Stimulated activated CD8-positive, alpha-beta memory T cell treated with anti-CD3 and anti-CD28 coated beads, Interleukin-12 subunit alpha, Interleukin-12 subunit beta, amount 100 ng/mL, for 1 hour (primary cell): ENCODE data around the gene TUBA4B.
"Not testable (repeated sequence)": the region's sequence is repeated elsewhere in the genome, so short reads cannot be mapped to it uniquely, and the experiment has no call there.

Experiments
- DNase-seq: peaks from one replicate; pipeline ENCODE4 v3.0.0-alpha.2; 2020; ENCODE audit warnings: low read depth

Gene TUBA4B

DNA sequence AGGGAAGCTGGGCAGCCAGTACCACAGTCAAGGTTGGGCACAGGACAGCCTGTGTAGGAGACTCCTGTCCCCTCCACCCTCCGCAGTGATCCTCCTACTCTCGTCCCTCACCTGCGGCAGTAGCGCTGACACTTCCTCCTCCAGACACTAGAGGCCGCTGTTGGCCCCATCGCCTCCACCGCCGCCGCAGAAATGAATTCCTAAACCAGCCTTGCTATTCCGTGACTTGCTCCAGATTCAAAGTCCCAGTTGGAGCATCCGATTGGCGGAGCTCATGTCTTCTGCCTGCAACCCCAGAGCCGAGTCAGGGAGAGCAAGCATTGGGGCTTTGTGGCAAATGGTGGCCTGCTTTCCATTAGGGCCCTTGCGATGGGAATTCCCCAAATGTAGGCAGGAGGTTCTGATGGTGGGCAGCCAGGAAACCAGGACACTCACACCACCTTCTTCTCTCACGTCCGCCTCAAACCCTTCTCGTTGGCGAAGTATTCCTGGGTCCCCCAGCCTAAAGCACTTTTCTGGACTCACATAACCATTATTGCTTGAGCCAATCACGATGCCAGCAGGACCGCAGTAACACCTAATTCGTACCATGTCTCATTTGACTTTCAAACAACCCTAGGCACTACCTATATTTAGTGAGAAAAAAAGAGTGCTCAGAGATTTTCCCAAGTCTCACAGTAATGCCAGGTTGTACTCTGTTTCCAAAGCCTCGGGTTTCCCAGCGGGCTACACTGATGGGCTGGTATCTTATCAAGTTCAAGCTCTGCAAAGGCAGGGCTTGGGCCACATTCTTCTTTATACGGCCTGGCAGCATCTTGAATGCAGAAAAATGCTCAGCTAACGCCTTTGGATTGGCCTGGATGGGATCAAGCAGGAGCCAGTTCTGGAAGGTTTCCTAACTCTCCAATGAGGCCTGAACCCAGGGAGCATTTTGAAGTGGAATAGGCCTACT is 24.9 kb downstream of the TUBA4B start:
- peak; percentile 58 for DNase-seq

DNA sequence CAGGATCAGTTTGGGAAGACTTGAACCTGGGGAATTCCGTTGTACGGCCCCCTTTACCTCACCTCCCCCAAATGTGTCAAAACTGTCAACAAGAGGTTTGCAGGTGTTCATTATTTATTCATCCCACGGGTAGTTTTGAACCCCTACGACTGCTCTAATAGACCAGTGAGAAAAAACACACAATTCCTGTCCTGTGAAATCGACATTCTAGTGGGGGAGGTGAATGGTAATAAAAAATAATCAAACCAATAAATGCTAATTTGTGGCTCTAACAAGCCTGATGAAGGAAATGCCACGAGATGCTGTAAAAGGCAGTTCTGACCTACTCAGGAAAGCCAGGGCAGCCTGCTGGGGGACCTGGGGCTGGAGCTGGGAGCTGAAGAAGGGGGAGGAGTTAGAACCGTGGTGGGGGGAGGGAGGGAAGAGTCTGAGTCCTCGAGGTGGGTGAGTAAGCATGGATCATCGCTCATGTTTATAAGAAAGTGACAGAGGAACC is 25.7 kb downstream of the TUBA4B start:
- DNase-seq = no peak

DNA sequence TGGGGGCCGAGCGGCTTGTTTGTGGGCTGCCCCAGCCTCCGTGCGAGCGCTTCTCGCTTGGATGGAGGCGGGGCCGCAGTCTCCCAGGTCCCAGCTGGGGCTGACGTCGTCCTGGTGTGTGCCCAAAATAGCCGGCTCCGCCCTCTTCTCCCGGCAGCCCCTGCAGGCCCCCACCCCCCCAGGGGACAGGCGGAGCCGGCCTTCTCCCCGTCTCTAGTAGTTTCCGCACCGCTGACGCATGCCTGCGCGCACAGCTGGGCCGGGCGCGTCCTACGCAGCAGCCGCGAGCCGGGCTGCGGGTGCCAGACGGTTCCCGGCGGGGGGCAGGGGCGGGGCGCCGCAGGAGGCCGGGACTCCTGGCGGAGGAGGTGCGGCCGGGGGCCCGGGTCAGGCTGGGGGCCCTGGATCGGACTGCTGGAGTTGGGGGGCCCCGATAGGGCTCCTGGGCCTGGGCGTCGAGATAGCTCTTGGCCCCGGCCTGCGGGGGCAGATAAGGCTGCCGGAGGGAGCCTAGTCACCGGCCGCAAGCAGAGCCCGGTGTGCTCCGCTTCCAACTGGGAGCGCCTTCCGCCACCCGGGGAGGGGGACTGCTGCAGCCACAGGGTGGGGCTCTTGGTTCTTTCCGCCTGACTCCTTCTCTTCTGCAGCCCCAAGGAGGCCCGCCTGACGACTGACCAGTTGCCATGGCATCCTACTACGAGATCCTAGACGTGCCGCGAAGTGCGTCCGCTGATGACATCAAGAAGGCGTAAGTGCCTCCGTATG is 26.3 kb downstream of the TUBA4B start, which contains the start of gene DNAJB2:
DNAJB2 (plus strand) TSS at position 216 of the 765 bp plus-strand sequence; CDS start at position 684, 468 bp downstream.
- peak; percentile 98 for DNase-seq

DNA sequence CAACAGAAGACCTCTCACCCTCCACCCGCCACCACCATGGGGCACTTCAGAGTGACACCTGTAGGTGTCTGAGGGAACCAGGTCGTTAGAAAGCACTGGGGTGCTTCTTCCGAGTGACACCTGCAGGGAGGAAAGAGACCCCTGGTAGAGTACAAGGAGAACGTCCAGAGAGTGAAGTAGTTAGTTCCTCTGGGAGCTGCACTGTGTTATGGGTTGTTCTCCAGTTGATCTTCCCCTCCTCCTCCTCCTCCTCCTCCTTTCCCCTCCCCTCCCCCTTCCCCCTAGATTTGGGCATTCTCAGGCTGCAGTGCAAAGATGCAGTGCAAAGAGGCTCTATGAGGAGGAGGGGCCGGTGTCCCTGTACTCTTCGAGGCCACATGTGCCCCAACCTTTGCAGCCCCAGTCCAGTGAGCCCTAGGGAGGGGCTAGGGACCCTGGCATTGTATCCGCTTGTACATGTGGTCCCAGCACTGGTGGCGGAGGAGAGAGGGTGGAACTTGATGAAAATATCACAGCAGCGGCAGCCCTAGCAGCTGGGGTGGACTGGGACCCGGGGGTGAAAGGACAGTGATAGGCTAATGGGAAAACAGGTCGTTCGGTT is 27.0 kb downstream of the TUBA4B start:
- no peak for DNase-seq

DNA sequence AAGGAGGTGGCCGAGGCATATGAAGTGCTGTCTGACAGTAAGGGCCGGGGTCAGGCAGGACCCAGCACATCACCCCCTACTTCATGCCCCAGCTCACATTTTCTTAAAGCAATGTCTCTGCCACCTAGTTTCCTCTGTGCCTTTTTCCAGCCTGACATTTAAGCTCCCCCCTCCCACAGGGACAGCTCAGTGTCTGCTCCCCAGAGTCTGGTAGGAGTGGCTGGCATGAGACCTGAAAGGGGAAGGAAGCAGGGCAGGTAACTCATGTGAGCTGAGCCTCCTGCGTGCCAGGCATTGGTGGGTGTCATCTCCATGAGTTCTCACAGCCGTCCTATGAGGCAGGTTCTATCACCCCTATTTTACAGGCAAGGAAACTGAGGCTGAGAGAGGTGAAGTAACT is 27.6 kb downstream of the TUBA4B start:
- no peak for DNase-seq

DNA sequence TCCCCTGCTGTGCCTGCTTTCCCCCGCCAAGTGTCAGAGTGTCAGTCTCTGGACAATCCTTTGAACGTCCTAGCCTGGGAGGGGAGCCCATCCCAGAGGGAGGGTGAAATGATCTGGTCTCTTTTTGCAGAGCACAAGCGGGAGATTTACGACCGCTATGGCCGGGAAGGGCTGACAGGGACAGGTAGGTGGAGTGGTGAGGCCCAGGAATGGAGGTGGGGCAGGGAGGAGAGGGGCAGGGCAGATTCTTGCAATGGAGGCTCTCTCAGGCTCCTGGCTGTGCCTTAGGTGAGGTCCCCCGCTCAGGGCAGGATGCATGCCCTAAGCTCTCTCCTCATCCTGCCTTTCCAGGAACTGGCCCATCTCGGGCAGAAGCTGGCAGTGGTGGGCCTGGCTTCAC is 28.5 kb downstream of the TUBA4B start:
- DNase-seq = no peak

DNA sequence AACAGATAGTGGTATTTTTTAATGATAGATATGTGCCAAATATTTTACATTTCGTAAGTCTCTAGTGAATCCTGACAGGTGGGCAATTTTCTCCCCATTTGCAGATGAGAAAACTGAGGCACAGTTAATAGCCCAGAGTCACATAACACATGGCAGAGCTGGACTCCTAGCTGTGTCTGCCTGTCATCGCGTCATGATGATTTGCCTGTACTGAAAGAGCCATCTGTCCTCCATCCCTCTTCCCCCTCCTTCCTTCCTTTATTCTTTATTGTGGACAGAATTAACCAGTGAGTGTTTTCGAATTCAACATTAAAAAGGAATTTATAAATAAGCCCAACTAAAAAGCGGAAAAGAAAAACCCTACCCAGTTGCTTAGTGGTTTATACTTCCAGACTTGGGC is 29.3 kb downstream of the TUBA4B start:
- no peak for DNase-seq

DNA sequence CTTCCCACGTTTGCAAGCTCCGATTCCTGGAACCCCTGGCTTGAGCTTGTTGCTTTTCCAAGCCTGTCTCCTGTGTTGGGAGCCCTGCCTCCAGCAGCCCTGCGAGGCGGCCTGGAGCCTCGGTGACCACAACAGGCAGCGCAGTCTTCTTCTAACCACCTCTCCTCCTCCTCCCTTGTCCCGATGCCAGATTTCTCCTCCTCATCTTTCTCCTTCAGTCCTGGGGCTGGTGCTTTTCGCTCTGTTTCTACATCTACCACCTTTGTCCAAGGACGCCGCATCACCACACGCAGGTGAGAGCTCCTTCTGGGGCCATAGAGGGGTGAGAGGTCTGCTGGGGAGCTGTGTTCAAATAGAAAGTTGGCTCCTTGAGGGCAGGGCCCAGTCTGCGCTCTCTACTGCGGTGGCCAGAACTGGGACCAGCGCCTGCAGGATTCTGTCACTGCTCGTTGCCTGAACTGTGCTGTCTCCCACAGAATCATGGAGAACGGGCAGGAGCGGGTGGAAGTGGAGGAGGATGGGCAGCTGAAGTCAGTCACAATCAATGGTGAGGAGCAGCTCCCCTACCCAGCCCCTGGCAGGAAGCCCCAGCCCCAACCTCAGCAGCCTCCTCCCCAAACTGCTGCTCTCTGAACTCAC is 30.0 kb downstream of the TUBA4B start:
- no peak for DNase-seq

DNA sequence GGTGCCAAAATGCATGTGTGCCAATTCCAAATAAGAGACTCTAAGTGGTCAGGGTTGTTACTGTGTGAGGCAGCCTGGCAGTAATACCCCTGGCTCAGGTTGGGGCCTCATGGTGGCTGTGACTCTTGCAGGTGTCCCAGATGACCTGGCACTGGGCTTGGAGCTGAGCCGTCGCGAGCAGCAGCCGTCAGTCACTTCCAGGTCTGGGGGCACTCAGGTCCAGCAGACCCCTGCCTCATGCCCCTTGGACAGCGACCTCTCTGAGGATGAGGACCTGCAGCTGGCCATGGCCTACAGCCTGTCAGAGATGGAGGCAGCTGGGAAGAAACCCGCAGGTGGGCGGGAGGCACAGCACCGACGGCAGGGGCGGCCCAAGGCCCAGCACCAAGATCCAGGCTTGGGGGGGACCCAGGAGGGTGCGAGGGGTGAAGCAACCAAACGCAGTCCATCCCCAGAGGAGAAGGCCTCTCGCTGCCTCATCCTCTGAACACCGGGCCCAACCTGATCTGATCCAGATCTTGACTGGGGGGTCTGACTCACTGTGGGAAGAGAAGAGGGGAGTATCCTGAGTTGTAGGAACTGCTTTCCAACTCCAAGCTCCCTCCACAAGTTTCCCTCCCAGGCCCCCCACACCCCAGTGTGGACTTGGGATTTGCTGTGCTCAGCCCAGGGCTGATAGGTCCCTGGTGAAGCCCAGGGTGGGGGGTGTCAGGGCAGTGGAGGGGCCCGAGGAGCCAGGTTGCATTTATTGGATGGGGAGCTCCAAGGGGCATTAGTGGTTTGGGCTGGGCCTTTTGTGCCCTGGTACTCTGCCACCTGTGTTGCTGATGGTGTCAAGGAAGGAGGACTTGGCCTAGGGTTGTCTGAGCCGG is 31.7 kb downstream of the TUBA4B start:
- DNase-seq = no peak

DNA sequence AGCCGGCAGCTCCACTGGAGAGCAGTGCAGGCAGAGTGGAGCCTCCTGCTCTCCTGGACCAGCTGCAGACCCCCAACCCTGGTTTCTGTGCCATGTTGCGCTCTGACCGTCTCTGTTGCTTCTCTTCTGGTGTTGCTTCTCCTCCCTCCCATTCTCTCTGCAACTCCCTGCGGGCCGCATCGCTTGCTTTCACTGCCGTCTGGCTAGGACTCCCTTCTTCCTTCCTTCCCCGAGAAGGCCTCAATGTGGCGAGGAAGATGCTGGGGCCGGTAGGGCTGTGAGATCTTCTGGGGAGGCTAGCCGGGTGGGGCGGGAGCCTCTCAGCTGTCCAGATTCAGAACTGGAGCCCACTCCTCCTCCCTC is 32.3 kb downstream of the TUBA4B start:
- DNase-seq = no peak

DNA sequence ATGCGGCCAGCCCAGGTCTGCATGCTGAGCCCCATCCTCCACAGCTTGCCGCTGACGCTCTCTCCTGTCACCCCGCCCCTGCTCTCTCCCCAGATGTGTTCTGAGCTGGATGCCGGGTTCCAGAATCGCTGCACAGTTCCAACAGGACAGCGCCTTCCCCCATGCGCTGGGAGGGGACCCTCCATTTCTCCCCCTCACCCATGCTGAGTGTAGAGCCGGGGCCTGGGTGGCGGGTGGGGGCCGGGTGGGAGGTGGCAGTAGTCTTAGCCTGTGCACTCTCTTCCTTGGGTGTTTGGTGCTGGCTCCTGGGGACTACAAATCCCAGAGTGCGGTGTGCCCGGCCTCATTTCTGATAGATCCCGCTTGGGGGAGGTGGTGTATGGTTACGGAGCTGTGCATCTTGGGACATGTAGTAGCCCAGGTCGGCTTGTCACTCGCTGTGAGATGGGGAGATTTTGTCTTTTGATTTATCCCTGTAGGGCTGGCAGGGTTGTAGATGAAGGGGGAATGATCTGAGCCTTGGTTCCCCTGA is 32.9 kb downstream of the TUBA4B start:
- DNase-seq = no peak

DNA sequence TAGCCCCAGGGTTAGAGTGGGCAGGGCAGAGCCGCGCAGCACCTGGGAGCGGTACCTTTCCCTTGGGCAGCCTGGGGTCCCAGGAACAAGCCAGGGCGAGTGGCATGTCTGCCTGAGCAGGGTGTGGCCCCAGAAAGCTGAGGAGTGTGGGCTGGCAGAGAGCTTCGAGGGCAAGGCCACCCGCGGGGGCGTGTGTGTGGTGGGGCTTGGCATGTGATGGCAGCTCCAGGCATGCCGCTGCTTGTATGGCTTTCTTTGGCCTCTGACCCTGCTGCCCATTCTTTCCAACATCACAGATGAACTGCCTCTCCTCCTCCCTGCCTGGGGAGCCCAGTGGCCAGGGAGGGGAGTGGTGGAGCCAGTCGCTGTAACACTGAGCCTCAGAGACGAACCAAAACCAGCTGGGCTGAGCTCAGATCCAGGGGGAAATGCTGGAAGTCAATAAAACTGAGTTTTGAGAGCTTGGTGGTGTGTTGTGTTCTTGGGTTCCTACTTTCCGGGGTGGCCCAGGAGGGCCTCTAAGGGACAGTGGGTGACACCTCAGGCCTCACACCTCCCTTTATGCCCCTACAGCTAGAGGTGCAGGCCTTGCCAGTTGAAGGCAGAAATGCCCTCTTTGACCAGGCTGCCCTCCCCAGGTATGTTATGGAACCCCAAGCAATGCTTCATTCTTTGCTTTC is 33.5 kb downstream of the TUBA4B start:
- DNase-seq = no peak

DNA sequence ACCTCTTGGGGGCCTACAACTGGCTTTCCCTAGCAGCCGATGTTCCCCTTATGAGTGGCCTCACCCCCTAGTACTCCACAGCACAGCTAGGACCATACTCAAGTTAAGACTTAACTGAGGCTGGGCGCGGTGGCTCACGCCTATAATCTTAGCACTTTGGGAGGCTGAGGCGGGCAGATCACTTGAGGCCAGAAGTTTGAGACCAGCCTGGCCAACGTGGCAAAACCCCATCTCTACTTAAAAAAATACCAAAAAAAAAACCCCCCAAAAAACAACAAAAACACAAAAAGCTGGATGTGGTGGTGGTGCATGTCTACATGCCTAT is 34.0 kb downstream of the TUBA4B start:
- DNase-seq = not testable (repeated sequence)

DNA sequence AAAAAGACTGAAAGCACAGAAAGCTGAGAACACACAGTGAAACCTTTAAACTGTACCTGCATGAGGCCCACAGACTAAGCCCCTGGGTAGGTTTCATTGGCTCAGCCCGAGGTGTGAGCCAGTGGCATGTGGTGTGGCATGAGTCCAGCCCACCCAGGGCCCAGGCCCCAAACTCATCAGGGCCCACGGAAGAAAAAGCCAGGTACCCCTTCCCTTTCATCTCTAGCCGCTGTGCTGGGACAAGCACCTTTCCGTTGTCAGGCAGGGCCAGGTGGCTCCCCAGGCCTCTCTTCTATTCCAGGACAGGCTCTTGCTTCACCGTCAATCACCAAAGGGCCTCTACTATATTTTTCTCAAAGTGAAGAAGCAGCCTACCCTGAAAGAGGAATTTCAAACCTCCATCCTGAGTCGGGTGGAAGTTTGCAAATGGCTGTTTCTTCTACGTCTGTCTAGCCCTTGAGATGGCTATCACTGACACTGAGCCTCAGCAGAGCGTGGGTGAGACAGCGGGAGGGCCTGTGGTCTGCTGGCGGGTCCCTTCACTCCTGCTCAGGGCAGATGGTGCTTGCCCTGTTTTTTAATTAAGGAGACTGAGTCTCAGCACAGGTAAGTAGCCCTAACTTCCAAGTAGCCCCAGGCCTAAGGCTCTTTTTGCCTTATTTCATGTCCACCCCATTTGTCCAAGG is 34.7 kb downstream of the TUBA4B start:
- no peak for DNase-seq

DNA sequence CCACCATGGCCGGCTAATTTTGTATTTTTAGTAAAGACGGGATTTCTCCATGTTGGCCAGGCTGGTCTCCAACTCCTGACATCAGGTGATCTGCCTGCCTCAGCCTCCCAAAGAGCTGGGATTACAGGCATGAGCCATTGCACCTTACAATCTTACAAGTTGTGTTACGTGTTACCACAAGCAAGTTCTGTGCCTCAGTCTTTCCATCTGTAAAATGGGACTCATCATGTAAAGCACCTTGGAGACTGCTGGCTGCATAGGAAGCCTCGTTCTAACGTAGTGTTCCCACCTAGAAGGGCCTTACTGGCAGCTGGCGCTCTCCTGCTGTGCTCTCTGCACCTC is 36.1 kb downstream of the TUBA4B start:
- no peak for DNase-seq

DNA sequence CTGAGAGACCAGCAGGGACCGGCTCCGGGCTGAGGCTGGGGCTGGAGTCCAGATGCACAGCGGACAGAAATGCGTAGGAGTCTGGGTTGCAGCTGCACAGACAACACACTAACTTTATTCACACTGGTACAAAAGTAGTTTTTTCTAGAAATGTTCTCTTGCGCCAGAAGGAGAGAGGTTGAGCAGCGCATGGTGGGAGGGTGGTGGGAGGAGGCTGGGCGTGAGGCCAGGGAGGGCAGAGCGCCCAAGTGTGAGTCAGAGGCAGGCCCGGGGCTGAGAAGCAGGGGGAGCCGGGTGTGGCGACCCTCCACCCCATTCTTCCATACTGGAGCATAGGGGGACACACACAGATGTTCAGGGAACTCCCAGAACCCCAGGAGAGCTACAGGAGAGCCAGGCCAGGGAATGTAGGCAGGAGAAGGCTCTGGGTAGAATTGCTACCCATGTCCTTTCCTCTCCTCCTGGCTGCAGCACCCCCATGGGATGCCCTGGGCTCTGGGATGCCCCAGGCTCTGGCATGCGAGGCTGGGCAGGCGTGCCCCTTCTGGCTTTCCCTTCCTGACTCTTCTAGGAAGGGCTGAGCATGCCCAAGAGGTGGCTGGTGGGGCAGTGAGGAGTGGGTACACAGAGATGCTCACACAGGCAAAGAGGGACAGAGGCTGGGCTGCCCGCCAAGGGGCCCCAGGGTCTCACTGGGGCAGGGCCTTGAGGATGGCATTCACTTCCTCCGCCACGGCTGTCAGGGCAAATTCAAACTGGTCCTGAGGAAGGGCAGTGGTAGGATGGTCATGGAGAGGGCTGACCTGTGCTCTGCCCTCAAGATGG is 36.7 kb downstream of the TUBA4B start:
- DNase-seq = no peak

DNA sequence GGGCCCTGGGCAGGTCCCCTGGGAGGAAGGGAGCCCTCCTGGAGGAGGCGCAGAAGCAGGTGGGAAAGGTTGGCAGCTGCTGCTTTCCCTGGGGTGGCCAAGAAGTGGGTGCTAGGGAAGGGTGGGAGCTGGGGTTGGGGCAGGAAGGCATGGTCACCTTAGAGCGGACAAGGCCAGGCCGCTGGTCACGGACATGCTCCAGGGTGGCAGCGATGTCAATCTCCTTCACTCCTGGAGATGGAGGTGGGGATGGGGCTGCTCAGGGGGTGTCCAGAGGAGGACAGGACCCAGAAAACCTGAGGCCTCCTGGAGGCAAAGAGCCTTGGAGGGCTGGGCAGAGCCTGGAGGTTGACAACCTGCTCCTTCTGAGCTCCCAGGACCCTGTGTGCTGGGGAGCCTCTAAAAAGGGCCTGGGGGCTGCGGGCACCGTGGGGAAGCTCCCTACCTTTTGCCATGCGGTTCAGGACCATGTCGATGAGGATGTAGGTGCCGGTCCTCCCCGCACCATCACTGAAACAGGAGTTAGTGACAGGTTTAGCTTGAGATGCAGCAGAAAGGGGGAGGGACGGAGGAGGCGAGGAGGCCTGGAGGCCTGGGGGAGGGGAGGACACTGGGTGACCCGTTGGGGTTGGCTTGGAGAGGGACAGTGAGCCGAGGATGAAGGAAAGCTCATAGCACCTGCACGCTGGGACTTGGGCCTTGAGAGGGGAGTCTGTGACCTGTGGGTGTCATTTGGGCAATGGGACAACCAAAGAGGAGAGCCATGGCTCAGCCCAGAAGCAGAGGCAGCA is 37.5 kb downstream of the TUBA4B start:
- no peak for DNase-seq

DNA sequence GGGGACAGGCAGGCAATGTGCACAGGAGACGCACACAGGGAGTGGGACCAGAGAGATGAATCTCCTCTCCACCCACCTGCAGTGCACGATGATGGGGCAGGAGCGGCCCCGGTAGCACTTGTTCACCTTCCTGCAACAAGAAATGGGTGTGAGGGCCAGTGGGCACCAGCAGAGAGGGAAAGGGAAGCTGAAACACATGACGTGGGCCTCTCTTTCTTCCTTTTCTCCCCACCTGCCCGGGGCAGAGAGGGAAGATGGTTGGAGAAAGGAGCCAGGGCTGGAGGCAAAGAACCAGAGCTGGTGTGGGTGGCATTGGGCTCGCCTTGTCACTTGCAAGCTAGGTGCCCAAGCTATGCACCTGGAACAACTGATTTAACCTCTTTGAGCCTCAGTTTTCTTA is 38.4 kb downstream of the TUBA4B start:
- no peak for DNase-seq
